ENCODE measurements around the gene YIF1B. TPM values are rescaled to one million over a fixed set of nuclear protein-coding genes. Genes with fewer than 3 reads are reported as not detected.
"Not testable (repeated sequence)": the region's sequence is repeated elsewhere in the genome, so short reads cannot be mapped to it uniquely, and the experiment has no call there.

The YIF1B gene
- total RNA-seq, 1 donor: 59.8 TPM

GRCh38 chr19:38263689-38264485, 51.9 kb downstream of the YIF1B start:
- peak; percentile 46 for DNase-seq (ENCODE audit: low read depth)
- TF ChIP-seq CTCF (IDR thresholded peaks at IDR 0.05; ENCODE audit: insufficient read depth, low read length): no peak
- H3K4me3 ChIP-seq (ENCODE audit: low read depth, low read length): peak overlapping the region; percentile 54

- no peak for DNase-seq (ENCODE audit: low read depth)
- no peak overlapping the region for H3K4me3 ChIP-seq (ENCODE audit: low read depth, low read length)
- TF ChIP-seq CTCF (IDR thresholded peaks at IDR 0.05; ENCODE audit: insufficient read depth, low read length): no peak
These were observed 53.0 kb downstream of the YIF1B start for GRCh38 chr19:38262585-38263268.

GRCh38 chr19:38261942-38262341, 53.8 kb downstream of the YIF1B start:
- not testable (repeated sequence) for DNase-seq (ENCODE audit: low read depth); H3K4me3 ChIP-seq (ENCODE audit: low read depth, low read length)

- peak overlapping the region; percentile 53 for H3K4me3 ChIP-seq (ENCODE audit: low read depth, low read length)
- TF ChIP-seq CTCF (IDR thresholded peaks at IDR 0.05; ENCODE audit: insufficient read depth, low read length): no peak
- DNase-seq (ENCODE audit: low read depth): no peak
These were observed 60.2 kb downstream of the YIF1B start for GRCh38 chr19:38255383-38256014.

GRCh38 chr19:38253788-38254187, 62.0 kb downstream of the YIF1B start:
- no peak for TF ChIP-seq CTCF (IDR thresholded peaks at IDR 0.05; ENCODE audit: insufficient read depth, low read length)
- no peak for DNase-seq (ENCODE audit: low read depth)
- H3K4me3 ChIP-seq (ENCODE audit: low read depth, low read length): no peak overlapping the region

Small RNA genes within 50 kb of the gene (small RNA-seq; reads per million reads assigned to genes)
- not detected for gene RF00019

Other genes starting within 250 kb of the YIF1B start
- 2.7 and 3.3 TPM in 2 replicates for gene DPF1, start 91.7 kb downstream of the YIF1B start, total RNA-seq (ENCODE audit: low replicate concordance)
- 1.3 TPM in 1 of 2 replicates, not detected in the other for gene PPP1R14A, start 59.6 kb downstream of the YIF1B start, total RNA-seq (ENCODE audit: low replicate concordance)
- gene SPINT2, start 51.4 kb downstream of the YIF1B start, total RNA-seq (ENCODE audit: low replicate concordance): 1.3 and 13.5 TPM in 2 replicates
- 0.45 and 1.7 TPM in 2 replicates for gene C19orf33, start 11.7 kb downstream of the YIF1B start, total RNA-seq (ENCODE audit: low replicate concordance)
- 3.6 and 3.7 TPM in 2 replicates for gene KCNK6, start 3.9 kb upstream of the YIF1B start, total RNA-seq (ENCODE audit: low replicate concordance)
- 0.98 and 1.4 TPM in 2 replicates for gene CATSPERG, start 19.9 kb upstream of the YIF1B start, total RNA-seq (ENCODE audit: low replicate concordance)
- gene PSMD8, start 58.6 kb upstream of the YIF1B start, total RNA-seq (ENCODE audit: low replicate concordance): 55.4 and 223 TPM in 2 replicates
- 1.3 TPM in 1 of 2 replicates, not detected in the other for gene GGN, start 72.1 kb upstream of the YIF1B start, total RNA-seq (ENCODE audit: low replicate concordance)
- gene SPRED3, start 72.8 kb upstream of the YIF1B start, total RNA-seq (ENCODE audit: low replicate concordance): 0.41 and 9.7 TPM in 2 replicates
- gene FAM98C, start 87.1 kb upstream of the YIF1B start, total RNA-seq (ENCODE audit: low replicate concordance): 11.9 and 46.0 TPM in 2 replicates
- gene RASGRP4, start 110.3 kb upstream of the YIF1B start, total RNA-seq (ENCODE audit: low replicate concordance): not detected in 2 replicates
- under 0.01 TPM in 1 of 2 replicates, not detected in the other for gene RYR1, start 117.7 kb upstream of the YIF1B start, total RNA-seq (ENCODE audit: low replicate concordance)